NCI-H2196 (cell line): ENCODE data around the gene OLFML3.

Experiments
- DNase-seq: peaks from one replicate; lab custom pipeline; 2025; ENCODE audit not compliant: unreplicated experiment; lab: John Stamatoyannopoulos, UW

The OLFML3 gene

GRCh38 chr1:113949007-113949406 is 30.3 kb upstream of the OLFML3 start:
- DNase-seq, result no peak

- no peak for DNase-seq
These were observed 28.4 kb upstream of the OLFML3 start for GRCh38 chr1:113950908-113951307.

DNA sequence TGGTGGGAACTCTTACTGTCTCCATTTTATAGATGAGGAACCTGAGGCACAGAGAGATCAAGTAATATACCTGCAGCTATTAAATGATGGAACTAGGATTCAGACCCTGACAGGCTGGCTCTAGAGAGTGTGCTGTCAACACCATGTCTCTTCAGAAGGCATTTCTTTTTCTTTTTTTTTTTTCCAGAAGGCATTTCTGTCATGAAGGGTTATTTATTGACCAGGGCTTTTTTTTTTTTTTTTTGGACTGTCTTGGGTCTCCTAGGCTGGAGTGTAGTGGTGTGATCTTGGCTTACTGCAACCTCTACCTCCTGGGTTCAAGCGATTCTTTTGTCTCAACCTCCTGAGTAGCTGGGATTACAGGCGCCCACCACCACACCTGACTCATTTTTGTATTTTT is 27.6 kb upstream of the OLFML3 start:
- no peak for DNase-seq

DNA sequence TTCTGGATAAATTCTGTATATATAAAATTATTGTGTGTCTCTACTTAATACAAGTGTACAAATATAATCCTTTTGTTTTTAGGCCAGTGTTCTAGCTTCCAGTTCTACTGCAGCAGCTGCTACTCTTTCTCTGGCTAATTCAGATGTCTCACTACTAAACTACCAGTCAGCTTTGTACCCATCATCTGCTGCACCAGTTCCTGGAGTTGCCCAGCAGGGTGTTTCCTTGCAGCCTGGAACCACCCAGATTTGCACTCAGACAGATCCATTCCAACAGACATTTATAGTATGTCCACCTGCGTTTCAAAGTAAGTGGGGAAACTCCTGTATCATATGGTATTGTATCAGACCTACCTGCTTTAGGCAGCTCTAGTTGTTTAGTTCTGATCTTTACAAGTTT is 21.3 kb upstream of the OLFML3 start:
- DNase-seq, result no peak

DNA sequence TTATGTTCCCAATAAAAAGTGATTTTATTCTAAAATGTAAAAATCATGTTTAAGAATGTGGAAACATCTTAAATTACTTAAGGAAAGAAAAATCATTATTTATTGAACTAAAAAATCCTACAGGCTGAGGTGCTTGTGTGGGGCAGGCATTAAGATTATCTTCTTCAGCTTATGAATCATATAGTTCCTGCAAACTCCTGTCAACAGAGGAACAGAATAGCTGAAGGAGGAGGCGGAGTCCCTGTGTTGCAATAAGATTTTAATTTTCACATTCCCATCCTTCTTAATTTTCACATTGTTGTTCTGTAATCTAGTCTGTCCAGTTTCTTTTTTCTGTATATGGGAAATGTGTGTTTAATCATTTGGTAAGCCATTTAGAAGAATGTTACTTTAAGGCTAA is 20.6 kb upstream of the OLFML3 start:
- DNase-seq, result no peak

- no peak for DNase-seq
These were observed 15.9 kb upstream of the OLFML3 start for GRCh38 chr1:113963281-113963906.

DNA sequence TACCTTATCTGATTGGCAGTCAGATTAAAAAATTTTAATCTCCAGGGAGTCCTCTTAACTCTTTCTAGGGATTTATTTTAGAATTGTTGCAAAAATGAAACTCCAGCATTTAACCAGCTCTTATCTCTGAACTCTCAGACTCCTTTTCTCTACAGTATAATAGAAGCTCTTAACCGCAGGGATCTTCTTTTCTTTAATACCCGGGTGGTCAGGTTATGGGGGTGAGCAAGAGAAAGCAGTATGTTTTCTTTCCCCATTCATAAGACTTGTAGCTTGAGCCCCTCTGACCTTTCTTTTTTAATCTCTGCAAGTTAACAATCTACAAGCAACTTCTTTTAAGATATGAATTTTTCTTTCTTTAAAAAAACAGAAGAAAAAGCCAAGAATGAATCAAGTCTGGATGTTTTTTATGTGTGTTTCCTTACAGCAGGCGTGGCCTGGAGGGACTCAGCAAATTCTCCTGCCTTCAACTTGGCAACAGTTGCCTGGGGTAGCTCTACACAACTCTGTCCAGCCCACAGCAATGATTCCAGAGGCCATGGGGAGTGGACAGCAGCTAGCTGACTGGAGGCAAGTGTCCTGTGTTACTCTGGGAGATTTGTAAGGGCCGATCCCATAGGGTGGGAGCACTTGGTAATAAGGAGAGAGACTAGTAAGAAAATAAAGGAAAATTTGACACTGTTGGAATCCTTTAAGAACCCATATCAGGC is 13.4 kb upstream of the OLFML3 start:
- DNase-seq, result no peak

DNA sequence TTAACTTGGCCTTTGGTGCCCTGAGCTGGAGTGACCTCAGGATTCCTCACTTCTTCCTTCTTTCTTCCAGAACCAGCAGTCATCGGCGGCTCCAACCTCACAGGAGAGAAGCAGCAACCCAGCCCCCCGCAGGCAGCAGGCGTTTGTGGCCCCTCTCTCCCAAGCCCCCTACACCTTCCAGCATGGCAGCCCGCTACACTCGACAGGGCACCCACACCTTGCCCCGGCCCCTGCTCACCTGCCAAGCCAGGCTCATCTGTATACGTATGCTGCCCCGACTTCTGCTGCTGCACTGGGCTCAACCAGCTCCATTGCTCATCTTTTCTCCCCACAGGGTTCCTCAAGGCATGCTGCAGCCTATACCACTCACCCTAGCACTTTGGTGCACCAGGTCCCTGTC is 6.3 kb upstream of the OLFML3 start:
- DNase-seq, result no peak

DNA sequence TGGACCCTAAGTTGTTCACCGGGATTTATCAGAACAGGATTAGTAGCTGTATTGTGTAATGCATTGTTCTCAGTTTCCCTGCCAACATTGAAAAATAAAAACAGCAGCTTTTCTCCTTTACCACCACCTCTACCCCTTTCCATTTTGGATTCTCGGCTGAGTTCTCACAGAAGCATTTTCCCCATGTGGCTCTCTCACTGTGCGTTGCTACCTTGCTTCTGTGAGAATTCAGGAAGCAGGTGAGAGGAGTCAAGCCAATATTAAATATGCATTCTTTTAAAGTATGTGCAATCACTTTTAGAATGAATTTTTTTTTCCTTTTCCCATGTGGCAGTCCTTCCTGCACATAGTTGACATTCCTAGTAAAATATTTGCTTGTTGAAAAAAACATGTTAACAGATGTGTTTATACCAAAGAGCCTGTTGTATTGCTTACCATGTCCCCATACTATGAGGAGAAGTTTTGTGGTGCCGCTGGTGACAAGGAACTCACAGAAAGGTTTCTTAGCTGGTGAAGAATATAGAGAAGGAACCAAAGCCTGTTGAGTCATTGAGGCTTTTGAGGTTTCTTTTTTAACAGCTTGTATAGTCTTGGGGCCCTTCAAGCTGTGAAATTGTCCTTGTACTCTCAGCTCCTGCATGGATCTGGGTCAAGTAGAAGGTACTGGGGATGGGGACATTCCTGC is 3.9 kb upstream of the OLFML3 start:
- no peak for DNase-seq

GRCh38 chr1:113976609-113977278 is 2.5 kb upstream of the OLFML3 start:
- DNase-seq, result no peak

GRCh38 chr1:113977906-113978305 is 1.4 kb upstream of the OLFML3 start:
- DNase-seq, result no peak

- DNase-seq, result no peak
These were observed 836 bp downstream of the OLFML3 start for GRCh38 chr1:113980110-113980509.

- DNase-seq, result no peak
These were observed 3.0 kb downstream of the OLFML3 start for GRCh38 chr1:113981962-113982931.

GRCh38 chr1:113982949-113983348 is 3.7 kb downstream of the OLFML3 start:
- DNase-seq, result no peak

DNA sequence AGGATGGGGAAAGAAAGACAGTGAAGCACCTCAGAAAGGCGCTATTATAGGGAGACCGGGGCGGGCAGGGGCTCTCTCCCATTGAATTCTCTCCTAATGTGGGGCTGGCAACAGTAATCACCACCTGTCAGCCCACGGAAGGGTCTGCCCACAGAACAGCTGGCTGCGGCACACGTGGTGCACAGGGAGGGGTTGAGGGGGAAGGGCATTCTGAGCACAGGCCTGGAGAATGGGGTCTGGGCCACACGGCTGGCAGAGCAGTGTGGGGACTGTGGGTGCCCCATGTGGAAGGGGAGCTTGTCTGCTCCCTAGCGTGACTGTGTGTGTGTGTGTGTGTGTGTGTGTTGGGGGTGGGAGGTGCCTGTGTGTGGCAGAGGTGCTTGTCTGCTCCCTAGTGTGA is 4.1 kb downstream of the OLFML3 start:
- no peak for DNase-seq

GRCh38 chr1:113983826-113984225 is 4.6 kb downstream of the OLFML3 start:
- DNase-seq, result no peak

- no peak for DNase-seq
These were observed 5.4 kb downstream of the OLFML3 start for GRCh38 chr1:113984710-113985109.

DNA sequence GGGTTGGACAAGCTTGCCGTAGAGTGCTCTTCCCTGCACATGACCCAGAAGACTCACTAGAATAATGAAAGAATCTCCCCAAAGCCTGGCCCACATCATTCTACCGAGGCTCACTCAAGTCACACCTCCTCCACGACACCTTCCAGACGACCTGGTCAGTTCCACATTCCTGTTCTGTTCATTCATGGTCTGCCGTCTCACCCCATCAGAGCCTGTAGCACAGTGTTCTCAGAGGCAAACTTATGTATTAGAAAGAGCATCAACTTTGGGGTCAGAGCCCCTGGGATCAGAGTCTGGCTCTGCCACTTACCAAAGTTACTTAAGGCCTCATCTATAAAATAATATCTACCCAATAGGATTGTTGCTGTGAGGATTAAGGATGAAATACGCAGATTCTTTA is 7.5 kb downstream of the OLFML3 start:
- DNase-seq, result no peak

- no peak for DNase-seq
These were observed 8.0 kb downstream of the OLFML3 start for GRCh38 chr1:113987259-113987658.

DNA sequence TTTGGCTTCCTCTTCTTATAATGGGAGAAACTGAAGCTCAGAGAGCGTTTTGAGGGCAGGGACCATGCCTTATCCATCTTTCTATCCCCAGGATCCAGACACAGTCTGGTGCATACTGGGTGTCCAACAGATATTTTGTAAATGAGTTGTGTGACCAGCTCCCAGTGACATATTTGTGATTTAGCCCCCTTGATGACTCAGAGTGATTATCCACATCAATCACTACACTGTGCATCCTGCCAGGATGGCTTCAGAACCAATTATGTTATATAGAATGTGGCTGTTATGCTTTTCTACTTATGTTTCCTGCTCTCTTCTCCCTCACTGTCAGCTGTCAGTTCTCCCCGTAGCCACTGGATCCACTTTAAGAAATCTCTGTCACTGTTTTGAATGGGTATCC is 11.3 kb downstream of the OLFML3 start:
- no peak for DNase-seq

GRCh38 chr1:113990961-113991360 is 11.7 kb downstream of the OLFML3 start:
- DNase-seq, result no peak
